ENCODE measurements around the gene PARVA. TPM values are rescaled to one million over a fixed set of nuclear protein-coding genes. Genes with fewer than 3 reads are reported as not detected.

Gene PARVA
- total and polyA plus RNA-seq, 2 of the 8 experiments (the other 6 are each of a cell fraction or from before 2014, with no cell fraction given), result 3.1 to 13.5 TPM

GRCh38 chr11:12362857-12363256 is 14.5 kb upstream of the PARVA start (continued):
- TF ChIP-seq YY1 (IDR thresholded peaks at IDR 0.05; ENCODE audit: low read depth, low read length) (no peak), POLR2A (IDR thresholded peaks at IDR 0.05; ENCODE audit: control extremely low read depth in 1 of 2, low read depth in 2 of 2, low read length in 2 of 2) (no peak), SP2 (IDR thresholded peaks at IDR 0.05; ENCODE audit: low read length) (no peak), KDM4A (IDR thresholded peaks at IDR 0.05; ENCODE audit: low read depth, low read length, severe bottlenecking) (no peak), SIX5 (IDR thresholded peaks at IDR 0.05; ENCODE audit: low read depth, low read length) (no peak), MAX (IDR thresholded peaks at IDR 0.05) (no peak), USF2 (IDR thresholded peaks at IDR 0.05; ENCODE audit: low read length) (no peak)

Data from H1 (cell line).